GM23338 (cell line): ENCODE data around the gene YWHAB.

Experiments
- CTCF ChIP-seq, 2 experiments: fragments of 200-600 bp in 1 of 2; sonication (generic) in 1 of 2; conservative IDR thresholded peaks; 2 replicates each; pipeline versions ENCODE4 v1.5.1 to v1.6.1; 2016 to 2017; ENCODE audit warnings: antibody characterized with exemption in 2 of 2, low read depth in 2 of 2, mild to moderate bottlenecking in 2 of 2, moderate library complexity in 1 of 2
- EZH2phosphoT487 ChIP-seq: fragments of 200-600 bp; sonication (generic); IDR thresholded peaks from one replicate; pipeline ENCODE4 v1.8.1; 2018; ENCODE audit warnings: antibody characterized with exemption; ENCODE audit not compliant: unreplicated experiment
- REST ChIP-seq: IDR thresholded peaks from one replicate; pipeline ENCODE4 v1.6.1; 2018; ENCODE audit warnings: antibody characterized with exemption; ENCODE audit not compliant: unreplicated experiment
- STAT1 ChIP-seq: IDR thresholded peaks from one replicate; pipeline ENCODE4 v1.6.1; 2016; ENCODE audit warnings: antibody characterized with exemption; ENCODE audit not compliant: unreplicated experiment

- TF ChIP-seq CTCF (conservative IDR thresholded peaks at IDR 0.05; ENCODE audit: low read depth in 2 of 2) (no peak), STAT1 (no peak), EZH2phosphoT487 (no peak), REST (no peak)
These were observed 46.0 kb upstream of the YWHAB start for GRCh38 chr20:44839481-44839880.
